ENCODE measurements around the gene BRAF. TPM values are rescaled to one million over a fixed set of nuclear protein-coding genes. Genes with fewer than 3 reads are reported as not detected.
"Not testable (repeated sequence)": the region's sequence is repeated elsewhere in the genome, so short reads cannot be mapped to it uniquely, and the experiment has no call there.

The BRAF gene
- total RNA-seq, 4 donors from 2014 or later, result 33.1 to 56.0 (median 44.8) TPM

DNA sequence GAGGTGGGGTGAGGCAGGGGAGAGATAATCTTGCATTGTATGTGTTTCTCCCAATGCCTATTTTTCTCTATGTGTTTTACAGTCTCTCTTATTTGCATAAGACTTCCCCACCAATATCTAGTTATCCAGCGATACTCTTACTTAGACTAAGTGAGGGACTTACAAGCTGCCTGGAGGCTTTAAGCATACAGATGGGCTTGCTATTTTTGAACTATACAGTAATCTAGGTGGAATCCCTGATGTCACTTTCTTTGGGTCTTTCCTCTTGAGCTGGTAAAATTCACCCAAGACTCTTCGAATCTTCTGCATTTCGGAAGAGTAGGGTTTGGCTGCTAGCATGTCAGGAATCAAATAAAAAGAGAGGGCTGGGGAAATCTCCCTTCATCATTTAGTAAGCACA, 151.6 kb downstream of the BRAF start:
- no peaks in the 10 kb centered on the region for H3K4me1 ChIP-seq
- H3K4me3 ChIP-seq, result no peak overlapping the region
- WGBS, 2 donors (ENCODE audit: low coverage in 1 of 2), result 83 to 93% methylated on average over 3 of the region's 3 CpGs
- peaks cover 0 to 100% of the 10 kb centered on the region in 2 donors for H3K36me3 ChIP-seq
- no peak for TF ChIP-seq POLR2AphosphoS5 (IDR thresholded peaks at IDR 0.05)
- TF ChIP-seq, protein P1, sequence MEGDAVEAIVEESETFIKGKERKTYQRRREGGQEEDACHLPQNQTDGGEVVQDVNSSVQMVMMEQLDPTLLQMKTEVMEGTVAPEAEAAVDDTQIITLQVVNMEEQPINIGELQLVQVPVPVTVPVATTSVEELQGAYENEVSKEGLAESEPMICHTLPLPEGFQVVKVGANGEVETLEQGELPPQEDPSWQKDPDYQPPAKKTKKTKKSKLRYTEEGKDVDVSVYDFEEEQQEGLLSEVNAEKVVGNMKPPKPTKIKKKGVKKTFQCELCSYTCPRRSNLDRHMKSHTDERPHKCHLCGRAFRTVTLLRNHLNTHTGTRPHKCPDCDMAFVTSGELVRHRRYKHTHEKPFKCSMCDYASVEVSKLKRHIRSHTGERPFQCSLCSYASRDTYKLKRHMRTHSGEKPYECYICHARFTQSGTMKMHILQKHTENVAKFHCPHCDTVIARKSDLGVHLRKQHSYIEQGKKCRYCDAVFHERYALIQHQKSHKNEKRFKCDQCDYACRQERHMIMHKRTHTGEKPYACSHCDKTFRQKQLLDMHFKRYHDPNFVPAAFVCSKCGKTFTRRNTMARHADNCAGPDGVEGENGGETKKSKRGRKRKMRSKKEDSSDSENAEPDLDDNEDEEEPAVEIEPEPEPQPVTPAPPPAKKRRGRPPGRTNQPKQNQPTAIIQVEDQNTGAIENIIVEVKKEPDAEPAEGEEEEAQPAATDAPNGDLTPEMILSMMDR (IDR thresholded peaks at IDR 0.05), result no peak
- ATAC-seq, result no peak
- no peaks in the 10 kb centered on the region for H3K27me3 ChIP-seq
- no peaks in the 10 kb centered on the region for H3K9me3 ChIP-seq
- no peak overlapping the region for H3K27ac ChIP-seq

GRCh38 chr7:140771826-140772225, 152.9 kb downstream of the BRAF start:
- H3K36me3 ChIP-seq, result peaks cover 0 to 98% of the 10 kb centered on the region in 2 donors
- H3K27ac ChIP-seq, result no peak overlapping the region
- no peak overlapping the region for H3K4me3 ChIP-seq
- no peak for ATAC-seq
- no peaks in the 10 kb centered on the region for H3K9me3 ChIP-seq
- no peaks in the 10 kb centered on the region for H3K4me1 ChIP-seq
- H3K27me3 ChIP-seq, result no peaks in the 10 kb centered on the region
- TF ChIP-seq POLR2A (IDR thresholded peaks at IDR 0.05) (no peak), EP300 (IDR thresholded peaks at IDR 0.05) (no peak), POLR2AphosphoS5 (IDR thresholded peaks at IDR 0.05) (no peak)
- TF ChIP-seq, protein P1 (IDR thresholded peaks at IDR 0.05), result no peak

- WGBS, 2 donors (ENCODE audit: low coverage in 1 of 2), result 81 to 92% methylated on average over 3 of the region's 3 CpGs
- Histone ChIP-seq H3K9me3 (no peaks in the 10 kb centered on the region), H3K4me1 (no peaks in the 10 kb centered on the region), H3K27me3 (no peaks in the 10 kb centered on the region), H3K4me3 (no peak overlapping the region), H3K27ac (no peak overlapping the region), H3K36me3 (peaks cover 0 to 86% of the 10 kb centered on the region in 2 donors)
- no peak for ATAC-seq
- no peak for TF ChIP-seq EP300 (IDR thresholded peaks at IDR 0.05)
- TF ChIP-seq POLR2AphosphoS5 (IDR thresholded peaks at IDR 0.05), result no peak
- no peak for TF ChIP-seq POLR2A (IDR thresholded peaks at IDR 0.05)
- TF ChIP-seq, protein P1 (IDR thresholded peaks at IDR 0.05), result no peak
Observed at GRCh38 chr7:140769852-140770251, 154.9 kb downstream of the BRAF start.

- TF ChIP-seq POLR2AphosphoS5 (IDR thresholded peaks at IDR 0.05) (no peak), POLR2A (IDR thresholded peaks at IDR 0.05) (no peak), EP300 (IDR thresholded peaks at IDR 0.05) (no peak)
- TF ChIP-seq, protein P1 (IDR thresholded peaks at IDR 0.05), result no peak
- H3K27me3 ChIP-seq, result no peaks in the 10 kb centered on the region
- H3K9me3 ChIP-seq, result no peaks in the 10 kb centered on the region
- peaks cover 0 to 61% of the 10 kb centered on the region in 2 donors for H3K36me3 ChIP-seq
- 93 to 94% methylated on average over 3 of the region's 3 CpGs for WGBS, 2 donors (ENCODE audit: low coverage in 1 of 2)
- no peak overlapping the region for H3K27ac ChIP-seq
- H3K4me3 ChIP-seq, result no peak overlapping the region
- H3K4me1 ChIP-seq, result no peaks in the 10 kb centered on the region
- ATAC-seq, result no peak
Observed at GRCh38 chr7:140767418-140767817, 157.3 kb downstream of the BRAF start.

GRCh38 chr7:140765441-140765840, 159.3 kb downstream of the BRAF start:
- not testable (repeated sequence) for H3K4me3 ChIP-seq, H3K27ac ChIP-seq, H3K9me3 ChIP-seq, ATAC-seq, H3K4me1 ChIP-seq, H3K27me3 ChIP-seq
- peaks cover 0 to 42% of the 10 kb centered on the region in 2 donors for H3K36me3 ChIP-seq
- WGBS, 2 donors (ENCODE audit: low coverage in 1 of 2), result no CpG with 5 or more reads among the region's 1 CpG

DNA sequence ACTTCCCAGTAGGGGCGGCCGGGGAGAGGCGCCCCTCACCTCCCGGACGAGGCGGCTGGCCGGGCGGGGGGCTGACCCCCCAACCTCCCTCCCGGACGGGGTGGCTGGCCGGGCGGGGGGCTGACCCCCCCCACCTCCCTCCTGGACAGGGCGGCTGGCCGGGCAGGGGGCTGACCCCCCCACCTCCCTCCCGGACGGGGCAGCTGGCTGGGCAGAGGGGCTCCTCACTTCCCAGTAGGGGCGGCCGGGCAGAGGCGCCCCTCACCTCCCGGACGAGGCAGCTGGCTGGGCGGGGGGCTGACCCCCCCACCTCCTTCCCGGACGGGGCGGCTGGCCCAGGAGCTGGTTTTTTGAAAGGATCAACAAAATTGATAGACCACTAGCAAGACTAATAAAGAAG, 161.6 kb downstream of the BRAF start:
- H3K4me3 ChIP-seq, H3K27me3 ChIP-seq, H3K27ac ChIP-seq, H3K4me1 ChIP-seq, ATAC-seq, H3K9me3 ChIP-seq: not testable (repeated sequence)
- WGBS, 2 donors (ENCODE audit: low coverage in 1 of 2), result no CpG with 5 or more reads among the region's 25 CpGs
- H3K36me3 ChIP-seq, result peaks cover 0 to 24% of the 10 kb centered on the region in 2 donors

DNA sequence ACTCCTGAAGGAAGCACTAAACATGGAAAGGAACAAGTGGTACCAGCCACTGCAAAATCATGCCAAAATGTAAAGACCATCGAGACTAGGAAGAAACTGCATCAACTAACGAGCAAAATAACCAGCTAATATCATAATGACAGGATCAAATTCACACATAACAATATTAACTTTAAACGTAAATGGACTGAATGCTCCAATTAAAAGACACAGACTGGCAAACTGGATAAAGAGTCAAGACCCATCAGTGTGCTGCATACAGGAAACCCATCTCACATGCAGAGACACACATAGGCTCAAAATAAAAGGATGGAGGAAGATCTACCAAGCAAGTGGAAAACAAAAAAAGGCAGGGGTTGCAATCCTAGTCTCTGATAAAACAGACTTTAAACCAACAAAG, 163.4 kb downstream of the BRAF start:
- H3K4me3 ChIP-seq, H3K4me1 ChIP-seq, H3K27ac ChIP-seq, H3K27me3 ChIP-seq, ATAC-seq, H3K9me3 ChIP-seq: not testable (repeated sequence)
- WGBS, 2 donors (ENCODE audit: low coverage in 1 of 2), result 75% methylated on average over 3 of the region's 3 CpGs; no CpG with 5 or more reads in 1 of the 2 donors
- H3K36me3 ChIP-seq, result peaks cover 0 to 16% of the 10 kb centered on the region in 2 donors
